T follicular helper cell (primary cell): ENCODE results near the gene ZNF501.

Source experiments
- DNase-seq: peaks from one replicate; pipeline ENCODE4 v3.0.0-alpha.2; 2020; ENCODE audit warnings: low read depth
- total RNA-seq, 2 experiments: gene quantifications; one replicate each; lab custom pipeline; 2026; lab: John Stamatoyannopoulos, UW

ZNF501 gene
- 4.3 to 4.7 reads per million in 2 experiments for total RNA-seq

DNA sequence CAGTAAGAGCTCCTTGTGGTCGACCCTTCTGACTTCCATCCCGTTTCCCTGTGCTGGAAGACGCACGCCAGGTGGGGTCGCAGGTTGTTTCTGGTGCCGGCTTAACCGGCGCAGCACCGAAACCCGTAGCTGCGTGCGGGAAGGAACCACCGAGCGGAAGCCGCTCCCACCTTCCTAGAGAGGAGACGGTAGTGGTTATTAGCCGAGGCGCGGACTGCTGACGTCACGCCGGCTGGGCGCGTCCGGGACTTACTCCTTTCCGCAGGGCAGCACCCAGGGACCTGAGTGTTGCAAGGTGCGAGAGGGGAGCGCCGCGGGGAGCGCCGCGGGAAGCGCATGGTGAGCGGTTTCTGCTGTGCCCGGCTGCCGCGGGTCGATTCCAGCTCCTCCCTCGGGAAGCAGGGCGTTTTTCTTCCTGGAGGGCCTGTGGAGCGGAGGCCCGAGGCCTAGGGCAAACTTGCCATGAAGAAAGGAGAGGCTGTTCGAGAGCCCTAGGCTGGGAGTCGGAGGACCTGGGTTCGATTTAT, at the start of gene ZNF501:
TSS of gene ZNF501 (plus strand) at position 252 of the 527 bp plus-strand sequence. CDS start 4,787 bp downstream, outside the sequence.
- DNase-seq, result peak; percentile 68

DNA sequence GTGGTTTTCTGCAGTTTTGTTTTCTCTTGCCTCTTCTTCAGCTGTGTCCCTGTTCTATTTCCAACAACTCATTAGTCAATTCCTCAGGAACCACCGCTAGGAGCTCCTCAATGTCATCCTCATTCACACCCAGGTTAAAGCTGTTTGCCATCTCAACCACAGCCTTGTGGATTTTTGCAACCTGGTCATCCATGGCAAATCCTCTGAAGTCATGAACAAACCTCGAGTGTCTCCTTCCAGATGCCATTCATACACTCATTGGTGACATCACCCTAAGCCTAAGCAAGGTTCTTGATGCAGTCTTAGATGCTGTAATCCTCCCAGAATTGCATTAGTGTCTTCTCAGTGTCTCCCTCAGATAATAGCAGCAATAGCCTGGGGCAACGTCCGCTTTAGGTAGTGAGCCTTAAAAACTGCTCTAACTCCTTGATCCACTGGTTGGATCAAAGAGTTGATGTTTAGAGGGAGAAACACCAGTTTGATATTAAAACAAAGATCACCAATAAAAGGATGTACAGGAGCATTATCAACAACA, 48.4 kb upstream of the ZNF501 start:
- DNase-seq, result no peak

DNA sequence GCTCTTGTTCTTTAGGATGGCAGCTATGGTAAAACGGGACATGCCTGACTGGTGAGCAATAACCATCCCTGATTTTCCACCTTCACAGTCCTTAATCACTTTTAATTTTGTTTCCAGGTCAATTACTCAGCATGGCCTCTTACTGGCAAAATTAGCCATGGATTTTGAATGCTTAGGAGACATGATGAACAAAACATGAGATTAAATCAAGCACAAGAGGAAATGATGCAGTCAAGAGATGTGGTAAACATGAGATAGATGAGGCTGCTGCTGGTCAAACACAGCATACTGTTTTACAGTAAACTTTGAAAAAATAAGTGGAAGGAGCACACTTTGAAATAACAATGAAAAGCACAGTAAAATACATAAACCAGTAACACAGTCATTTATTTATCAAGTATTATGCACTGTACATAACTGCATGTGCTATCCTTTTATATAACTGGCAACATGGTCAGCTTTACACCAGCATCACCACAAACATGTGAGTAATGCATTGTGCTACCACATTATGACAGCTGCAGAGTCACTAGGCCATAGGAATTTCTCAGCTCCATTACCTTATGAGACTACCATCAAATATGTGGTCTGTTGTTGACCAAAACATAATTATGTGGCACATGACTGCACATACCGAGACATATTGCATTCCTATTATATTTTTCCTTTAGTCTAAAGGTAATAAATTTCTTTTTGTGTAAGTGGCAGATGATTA, 47.1 kb upstream of the ZNF501 start:
- no peak for DNase-seq

DNA sequence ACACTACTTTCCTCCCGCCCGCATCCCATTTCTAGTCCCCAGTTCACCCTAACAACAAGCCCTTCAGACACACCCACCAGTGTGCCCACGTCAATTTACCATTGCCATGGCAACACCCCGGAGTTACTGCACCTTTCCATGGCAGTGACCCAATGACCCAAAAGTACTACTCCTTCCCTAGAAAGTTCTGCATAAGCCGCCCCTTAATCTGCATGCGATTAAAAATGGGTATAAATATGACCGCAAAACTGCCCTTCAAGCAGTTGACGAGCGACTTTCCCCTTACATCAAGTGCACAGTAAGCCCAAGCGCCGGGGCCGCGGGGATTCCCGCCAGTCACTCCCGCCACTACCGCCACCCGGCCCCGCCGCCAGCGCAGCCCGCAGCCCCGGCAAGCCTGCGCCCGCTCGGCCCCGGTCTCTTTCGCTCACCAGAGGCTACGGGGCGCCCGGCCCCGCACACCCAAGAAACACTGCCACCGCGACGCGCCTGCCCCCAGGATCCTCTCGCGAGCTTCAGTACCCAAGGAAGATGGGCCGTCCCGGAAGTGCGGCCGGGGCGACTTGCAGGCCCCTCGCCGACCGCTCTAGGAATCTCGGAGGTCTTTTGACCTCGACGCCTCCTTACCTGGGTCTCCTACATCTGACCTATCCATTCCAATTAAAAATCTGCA, 44.2 kb upstream of the ZNF501 start:
- peak; percentile 4 for DNase-seq

DNA sequence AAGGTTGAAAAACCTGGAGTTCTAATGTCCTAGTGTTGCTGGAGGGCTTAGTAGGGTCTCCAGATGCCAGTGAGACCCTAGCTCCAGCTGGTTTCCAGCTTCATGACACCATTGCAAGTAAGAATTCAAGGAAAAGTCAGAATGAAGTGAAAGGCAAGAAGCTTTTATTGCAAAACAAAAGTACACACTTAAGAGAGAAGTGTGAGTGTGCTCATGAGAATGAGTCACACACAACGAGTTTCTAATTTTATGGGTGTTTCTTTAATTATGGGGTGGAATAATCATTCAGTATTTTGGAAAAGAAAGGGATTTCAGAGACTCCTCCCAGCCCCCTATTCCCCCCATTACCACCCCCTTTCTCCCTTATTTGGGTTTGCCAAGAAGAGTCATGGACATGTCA, 41.5 kb upstream of the ZNF501 start:
- no peak for DNase-seq

DNA sequence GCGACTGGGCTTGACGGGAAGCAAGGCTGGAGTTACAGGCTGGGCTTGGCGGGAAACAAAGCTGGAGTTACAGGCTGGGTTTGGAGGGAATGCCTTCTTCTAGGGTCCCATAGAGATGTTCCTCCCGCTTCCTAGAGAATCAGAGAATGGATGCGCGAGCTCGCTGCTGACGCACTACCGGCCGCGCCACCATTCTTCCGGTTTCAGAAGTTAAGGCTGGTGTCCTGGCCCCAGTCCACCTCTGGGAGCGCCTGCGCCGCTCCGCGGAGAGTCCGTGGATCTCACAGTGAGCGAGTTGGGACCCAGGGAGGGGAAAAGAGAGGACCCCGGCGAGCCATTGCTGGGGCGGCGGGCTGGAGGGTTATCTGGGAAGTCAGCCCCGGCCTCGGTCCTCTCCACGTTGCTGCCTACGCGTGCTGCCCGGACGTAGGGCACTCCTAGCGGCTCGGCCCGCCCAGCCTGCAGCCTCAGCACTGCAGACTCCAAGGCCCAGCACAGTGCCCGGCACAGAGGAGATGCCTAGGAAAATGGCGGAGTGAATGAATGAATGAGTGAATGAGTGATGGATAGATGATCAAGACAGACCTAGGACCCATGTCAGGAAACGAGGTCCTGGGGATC, 16.9 kb upstream of the ZNF501 start, which contains the start of gene ZNF502:
TSS of gene ZNF502 (plus strand) at position 206 of the 621 bp plus-strand sequence. CDS start 7,602 bp downstream, outside the sequence.
- DNase-seq, result peak; percentile 12

DNA sequence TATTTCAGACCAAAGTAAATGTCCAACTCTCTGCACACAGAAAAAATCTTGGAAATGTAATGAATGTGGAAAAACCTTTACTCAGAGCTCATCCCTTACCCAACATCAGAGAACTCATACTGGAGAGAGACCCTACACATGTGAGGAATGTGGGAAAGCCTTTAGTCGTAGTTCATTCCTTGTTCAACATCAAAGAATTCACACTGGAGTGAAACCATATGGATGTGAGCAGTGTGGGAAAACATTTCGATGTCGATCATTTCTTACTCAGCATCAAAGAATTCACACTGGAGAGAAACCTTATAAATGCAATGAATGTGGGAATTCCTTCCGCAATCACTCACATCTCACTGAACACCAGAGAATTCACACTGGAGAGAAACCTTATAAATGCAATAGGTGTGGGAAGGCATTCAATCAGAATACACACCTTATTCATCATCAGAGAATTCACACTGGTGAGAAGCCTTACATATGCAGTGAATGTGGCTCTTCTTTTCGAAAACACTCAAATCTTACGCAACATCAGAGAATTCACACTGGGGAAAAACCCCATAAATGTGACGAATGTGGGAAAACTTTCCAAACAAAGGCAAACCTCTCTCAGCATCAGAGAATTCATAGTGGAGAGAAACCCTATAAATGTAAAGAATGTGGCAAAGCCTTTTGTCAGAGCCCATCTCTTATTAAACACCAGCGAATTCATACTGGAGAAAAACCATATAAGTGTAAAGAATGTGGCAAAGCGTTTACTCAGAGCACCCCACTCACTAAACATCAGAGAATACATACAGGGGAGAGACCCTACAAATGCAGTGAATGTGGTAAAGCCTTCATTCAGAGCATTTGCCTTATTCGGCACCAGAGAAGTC, 8.0 kb upstream of the ZNF501 start:
- no peak for DNase-seq

DNA sequence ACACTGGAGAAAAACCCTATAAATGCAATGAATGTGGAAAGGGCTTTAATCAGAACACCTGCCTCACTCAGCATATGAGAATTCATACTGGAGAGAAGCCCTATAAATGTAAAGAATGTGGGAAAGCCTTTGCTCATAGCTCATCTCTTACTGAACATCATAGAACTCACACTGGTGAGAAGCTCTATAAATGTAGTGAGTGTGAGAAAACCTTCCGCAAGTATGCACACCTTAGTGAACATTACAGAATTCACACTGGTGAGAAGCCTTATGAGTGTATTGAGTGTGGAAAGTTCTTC, 7.4 kb upstream of the ZNF501 start:
- DNase-seq, result no peak

GRCh38 chr3:44734646-44735168, 5.3 kb downstream of the ZNF501 start:
- DNase-seq, result no peak

GRCh38 chr3:44761101-44761423, 31.6 kb downstream of the ZNF501 start:
- no peak for DNase-seq

DNA sequence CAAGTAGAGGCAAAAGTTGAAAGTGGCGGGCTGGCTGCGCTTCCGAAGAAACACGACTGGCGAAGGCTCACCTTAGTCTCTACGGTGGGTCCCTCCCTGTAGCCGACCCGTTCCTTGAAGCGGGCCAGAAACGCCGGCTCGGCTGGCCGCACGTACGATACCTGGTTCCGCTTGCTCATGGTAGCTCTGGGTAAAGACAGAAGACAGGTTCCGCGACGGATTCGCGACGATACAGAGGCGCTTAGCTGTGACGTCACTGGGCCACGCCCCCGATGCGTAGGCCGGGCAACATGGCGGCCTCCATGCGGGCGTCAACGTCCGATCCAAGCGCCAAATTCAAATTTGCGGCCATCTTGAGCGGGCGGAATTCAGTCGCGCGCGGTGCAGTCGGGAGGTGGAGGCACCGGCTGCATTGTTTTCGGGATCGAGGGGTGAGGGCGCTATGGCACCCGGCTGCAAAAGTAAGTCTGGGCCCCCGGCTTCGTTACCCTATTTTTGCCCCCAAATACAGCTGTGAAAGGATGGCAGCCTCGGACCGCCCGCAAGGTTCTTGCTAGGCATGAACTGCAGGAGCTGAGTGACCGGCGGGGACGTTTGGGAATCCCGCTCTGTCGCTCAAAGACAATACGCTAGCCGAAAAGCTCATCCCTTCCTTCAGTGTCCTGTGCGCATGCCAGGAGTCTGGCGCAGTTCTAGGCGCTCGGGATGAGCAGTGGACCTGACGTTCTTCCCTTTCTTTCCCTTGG, 32.2 kb downstream of the ZNF501 start, which contains the start of the genes KIAA1143 and KIF15:
TSS of gene KIAA1143 (minus strand) at position 196 of the 746 bp plus-strand sequence. CDS start at position 179, 17 bp downstream.
TSS of gene KIF15 (plus strand) at position 371 of the 746 bp plus-strand sequence. CDS start at position 443, 72 bp downstream.
- DNase-seq, result peak; percentile 95

DNA sequence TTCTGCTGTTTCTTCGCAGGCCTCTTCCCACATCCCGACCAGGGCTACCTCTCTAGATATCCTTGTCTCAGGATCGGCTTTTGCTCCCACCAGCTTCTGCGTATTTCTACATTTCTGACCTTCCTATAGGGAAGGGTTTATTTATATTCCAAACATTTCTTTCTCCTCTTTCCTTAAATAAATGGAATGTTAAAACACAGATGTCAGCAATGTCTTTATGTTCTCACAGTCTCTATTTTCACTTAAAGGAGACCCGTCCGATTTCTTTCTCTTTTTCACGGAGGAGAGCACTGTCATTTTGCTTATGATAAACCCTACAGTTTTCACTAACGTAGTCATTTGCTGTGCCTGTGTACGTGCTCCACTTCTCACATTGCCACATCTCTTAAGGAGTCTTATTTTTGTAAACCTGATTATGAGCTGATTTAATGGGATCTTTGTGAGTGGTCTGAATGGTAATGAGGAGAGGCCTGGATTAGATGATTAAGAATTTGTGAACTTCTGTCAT, 32.8 kb downstream of the ZNF501 start:
- DNase-seq, result no peak

GRCh38 chr3:44762690-44763089, 33.3 kb downstream of the ZNF501 start:
- DNase-seq, result no peak

GRCh38 chr3:44764248-44764647, 34.8 kb downstream of the ZNF501 start:
- DNase-seq, result no peak

DNA sequence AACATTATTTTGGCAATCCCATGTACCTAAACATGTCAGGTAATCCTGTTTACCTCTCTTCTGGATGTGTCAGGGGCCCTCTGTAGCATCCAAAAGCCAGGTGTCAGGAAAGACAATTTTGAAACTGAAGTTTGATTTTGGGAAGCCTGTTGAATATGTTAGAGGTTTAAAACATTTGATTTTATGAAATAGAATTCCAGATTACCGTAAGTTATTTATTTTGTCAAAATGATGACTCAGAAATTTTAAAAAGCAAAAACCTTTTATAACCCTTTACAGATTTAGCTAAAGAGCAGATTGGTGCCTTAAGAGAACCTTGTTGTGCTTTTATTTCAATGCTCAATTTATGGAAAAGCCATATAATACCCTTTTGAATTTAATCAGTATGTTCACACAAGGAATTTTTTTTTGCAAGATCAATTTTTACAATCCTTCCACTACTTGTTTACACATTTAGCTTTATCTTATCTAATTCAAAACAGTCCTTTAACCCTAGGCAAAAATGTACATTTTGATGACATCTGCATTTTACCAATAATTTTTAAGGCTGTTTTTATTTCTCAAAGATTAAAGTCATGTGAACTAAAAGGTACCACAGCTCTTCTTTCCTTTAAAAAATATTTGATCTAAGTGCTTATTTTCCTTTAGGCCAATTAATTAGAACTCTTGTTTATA, 42.1 kb downstream of the ZNF501 start:
- DNase-seq, result no peak

DNA sequence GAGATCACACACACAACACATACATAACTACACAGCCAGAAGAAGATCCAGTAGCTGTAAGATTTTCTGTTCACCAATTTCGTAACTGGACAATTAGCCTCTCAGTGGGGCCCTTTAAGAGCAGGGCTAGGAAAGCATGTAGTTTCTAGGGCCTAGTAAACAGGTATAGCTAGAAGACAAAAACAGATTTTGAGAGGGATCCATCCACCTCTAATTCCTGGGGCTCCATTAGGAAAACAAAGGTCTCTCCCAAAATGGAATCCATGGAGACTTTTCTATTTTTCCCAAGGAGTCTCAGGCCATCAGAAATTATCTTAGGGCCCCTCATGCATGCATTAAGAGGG, 42.6 kb downstream of the ZNF501 start:
- no peak for DNase-seq

GRCh38 chr3:44782891-44783290, 53.5 kb downstream of the ZNF501 start:
- DNase-seq, result no peak
